GM12873 (cell line): ENCODE data around the gene ELAC1.

Experiments used
- CTCF ChIP-seq: IDR thresholded peaks from 2 replicates; pipeline ENCODE4 v1.5.1; 2012; ENCODE audit warnings: low read depth, mild to moderate bottlenecking, moderate library complexity, low read length, control low read depth; ENCODE audit not compliant: insufficient read depth; ENCODE audit errors: missing control alignments

ELAC1 gene

GRCh38 chr18:50992351-50992762 is 24.5 kb downstream of the ELAC1 start:
- TF ChIP-seq CTCF, result no peak

- TF ChIP-seq CTCF, result no peak
These were observed 26.2 kb downstream of the ELAC1 start for GRCh38 chr18:50994031-50994430.

GRCh38 chr18:51006061-51006818 is 38.4 kb downstream of the ELAC1 start:
- no peak for TF ChIP-seq CTCF

GRCh38 chr18:51006948-51007789 is 39.3 kb downstream of the ELAC1 start:
- TF ChIP-seq CTCF, result no peak

GRCh38 chr18:51007790-51008139 is 39.9 kb downstream of the ELAC1 start:
- no peak for TF ChIP-seq CTCF

- no peak for TF ChIP-seq CTCF
These were observed 41.2 kb downstream of the ELAC1 start for GRCh38 chr18:51009072-51009471.

- no peak for TF ChIP-seq CTCF
These were observed 42.4 kb downstream of the ELAC1 start for GRCh38 chr18:51010218-51010617.
